SU-DHL-6 (cell line): Measurements from ENCODE around the gene CCSAP.

Experiments used
- H2AFZ ChIP-seq: fragments of 200-600 bp; sonication (generic); 2 replicates; pipeline ENCODE4 v1.6.1; 2014; ENCODE audit warnings: low read depth, mild to moderate bottlenecking, moderate library complexity, mixed read lengths, antibody characterized with exemption, low read length; ENCODE audit not compliant: severe bottlenecking
- H3F3A ChIP-seq: fragments of 200-600 bp; shearing (Covaris generic); 2 replicates; pipeline ENCODE4 v1.6.0; 2016; ENCODE audit warnings: antibody characterized with exemption, mild to moderate bottlenecking; ENCODE audit not compliant: insufficient read depth
- H3K27ac ChIP-seq: fragments of 200-600 bp; sonication (generic); 2 replicates; pipeline ENCODE4 v1.5.1; 2016; ENCODE audit warnings: low read depth, mild to moderate bottlenecking, low read length, moderate library complexity, mixed read lengths
- H3K27me3 ChIP-seq: fragments of 200-600 bp; sonication (generic), shearing (Covaris generic); 2 replicates; pipeline ENCODE4 v1.6.0; 2014; ENCODE audit warnings: mild to moderate bottlenecking, low read length
- H3K36me3 ChIP-seq: fragments of 200-600 bp; sonication (generic); 2 replicates; pipeline ENCODE4 v1.6.1; 2014; ENCODE audit warnings: mild to moderate bottlenecking, low read length, mixed read lengths
- H3K4me2 ChIP-seq: fragments of 300-600, 200-600 bp; shearing (Covaris generic), sonication (generic); 2 replicates; pipeline ENCODE4 v1.6.0; 2014; ENCODE audit warnings: low read length, low read depth, mild to moderate bottlenecking; ENCODE audit not compliant: poor library complexity, severe bottlenecking
- H3K4me3 ChIP-seq: fragments of 200-600 bp; sonication (generic); 2 replicates; pipeline ENCODE4 v1.5.1; 2014; ENCODE audit warnings: antibody characterized with exemption, low read length, mild to moderate bottlenecking, mixed read lengths; ENCODE audit not compliant: insufficient read depth, poor library complexity, severe bottlenecking
- H3K79me2 ChIP-seq: fragments of 200-600 bp; sonication (generic); 2 replicates; pipeline ENCODE4 v1.6.1; 2014; ENCODE audit warnings: mild to moderate bottlenecking, low read length, moderate library complexity; ENCODE audit not compliant: insufficient read depth
- H3K9ac ChIP-seq: fragments of 200-600 bp; sonication (generic); 2 replicates; pipeline ENCODE4 v1.7.0; 2014; ENCODE audit warnings: mild to moderate bottlenecking, low read length
- H3K9me2 ChIP-seq: fragments of 200-600 bp; sonication (generic); replicated peaks from 2 replicates; pipeline ENCODE4 v1.6.1; 2014; ENCODE audit warnings: low read length; ENCODE audit not compliant: insufficient read depth
- H3K9me3 ChIP-seq: fragments of 200-600 bp; sonication (generic); 2 replicates; pipeline ENCODE4 v1.6.1; 2014; ENCODE audit warnings: low read length, mixed read lengths; ENCODE audit not compliant: insufficient read depth
- H4K20me1 ChIP-seq: fragments of 200-600 bp; sonication (generic); 2 replicates; pipeline ENCODE4 v1.6.1; 2014; ENCODE audit warnings: low read depth, mild to moderate bottlenecking, antibody characterized with exemption, low read length, moderate library complexity, mixed read lengths
- EZH2phosphoT487 ChIP-seq: fragments of 200-600 bp; sonication (generic), shearing (Covaris generic); conservative IDR thresholded peaks from 2 replicates; pipeline ENCODE4 v1.6.1; 2018; ENCODE audit warnings: mild to moderate bottlenecking, antibody characterized with exemption, low read length, moderate library complexity, mixed read lengths
- TF ChIP-seq, protein P1 (sequence below): fragments of 200-600 bp; sonication (generic); IDR thresholded peaks from one replicate; pipeline ENCODE4 v1.5.1; 2017; ENCODE audit warnings: antibody characterized with exemption, mild to moderate bottlenecking, low read length, moderate library complexity; ENCODE audit not compliant: insufficient read depth, poor library complexity, severe bottlenecking

Gene CCSAP

DNA sequence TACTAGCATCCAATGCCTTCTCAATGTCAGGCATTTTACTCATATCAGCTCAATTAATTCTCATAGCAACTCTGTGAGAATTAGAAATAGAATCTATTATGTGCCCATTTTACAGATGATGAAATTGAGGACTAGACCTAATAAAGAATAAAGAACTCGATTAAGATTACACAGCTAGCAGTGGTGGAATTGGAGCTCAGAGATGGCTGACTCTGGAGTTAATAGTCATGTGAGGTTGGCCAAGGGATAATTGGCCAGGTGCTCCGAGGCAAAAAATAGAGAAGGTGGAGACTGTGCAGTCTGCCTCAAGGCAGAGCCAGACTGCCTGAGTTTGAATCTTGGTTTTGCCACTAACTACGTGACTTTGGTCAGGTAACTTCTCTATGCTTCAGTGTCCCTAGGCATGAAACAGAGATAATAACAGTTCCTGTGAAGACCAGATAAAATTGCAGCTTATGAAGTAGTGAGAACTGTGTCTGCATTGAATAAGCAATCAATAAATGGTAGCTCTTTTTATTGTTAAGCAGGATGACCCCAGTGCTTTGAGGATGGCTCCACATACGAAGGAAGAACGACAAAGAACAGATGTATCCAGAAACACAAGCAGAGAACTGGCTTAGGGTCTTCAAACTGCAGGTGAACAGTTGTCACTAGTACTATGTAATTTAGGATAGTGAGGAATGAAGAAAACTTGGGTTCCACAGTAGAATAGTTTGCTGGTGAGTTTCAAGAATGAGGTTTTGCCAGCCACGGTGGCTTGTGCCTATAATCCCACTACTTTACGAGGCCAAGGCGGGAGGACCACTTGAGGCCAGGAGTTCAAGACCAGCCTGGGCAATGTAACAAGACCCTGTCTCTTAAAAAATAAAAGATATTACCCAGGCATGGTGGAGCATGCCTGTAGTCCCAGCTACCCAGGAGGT is 6.9 kb upstream of the CCSAP start:
- H4K20me1 ChIP-seq = no peaks in the 10 kb centered on the region

DNA sequence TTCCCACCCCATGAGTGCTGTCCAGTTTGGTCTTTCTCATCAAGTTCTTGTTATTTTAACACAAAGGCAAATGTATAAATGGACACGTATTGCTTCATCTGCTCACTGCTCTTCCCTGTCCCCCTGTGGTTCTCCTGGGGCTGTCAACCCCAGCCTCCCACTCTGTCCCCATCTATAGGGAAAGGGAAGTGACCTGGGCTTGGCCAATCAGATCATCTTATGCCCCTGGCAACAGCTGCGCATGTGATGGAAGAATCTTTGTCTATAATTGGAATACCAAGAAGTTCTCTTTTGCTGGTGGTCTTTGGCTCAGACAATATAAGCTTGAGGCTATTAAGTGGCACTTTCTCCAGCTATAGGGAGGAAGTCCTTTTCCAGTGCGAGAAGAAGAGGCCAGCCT is 4.7 kb upstream of the CCSAP start:
- H3K4me2 ChIP-seq = no peak overlapping the region
- TF ChIP-seq, protein P1, sequence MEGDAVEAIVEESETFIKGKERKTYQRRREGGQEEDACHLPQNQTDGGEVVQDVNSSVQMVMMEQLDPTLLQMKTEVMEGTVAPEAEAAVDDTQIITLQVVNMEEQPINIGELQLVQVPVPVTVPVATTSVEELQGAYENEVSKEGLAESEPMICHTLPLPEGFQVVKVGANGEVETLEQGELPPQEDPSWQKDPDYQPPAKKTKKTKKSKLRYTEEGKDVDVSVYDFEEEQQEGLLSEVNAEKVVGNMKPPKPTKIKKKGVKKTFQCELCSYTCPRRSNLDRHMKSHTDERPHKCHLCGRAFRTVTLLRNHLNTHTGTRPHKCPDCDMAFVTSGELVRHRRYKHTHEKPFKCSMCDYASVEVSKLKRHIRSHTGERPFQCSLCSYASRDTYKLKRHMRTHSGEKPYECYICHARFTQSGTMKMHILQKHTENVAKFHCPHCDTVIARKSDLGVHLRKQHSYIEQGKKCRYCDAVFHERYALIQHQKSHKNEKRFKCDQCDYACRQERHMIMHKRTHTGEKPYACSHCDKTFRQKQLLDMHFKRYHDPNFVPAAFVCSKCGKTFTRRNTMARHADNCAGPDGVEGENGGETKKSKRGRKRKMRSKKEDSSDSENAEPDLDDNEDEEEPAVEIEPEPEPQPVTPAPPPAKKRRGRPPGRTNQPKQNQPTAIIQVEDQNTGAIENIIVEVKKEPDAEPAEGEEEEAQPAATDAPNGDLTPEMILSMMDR = no peak
- no peak for TF ChIP-seq EZH2phosphoT487
- H4K20me1 ChIP-seq = no peaks in the 10 kb centered on the region

More for the DNA sequence above, 6.9 kb upstream of the CCSAP start:
- no peaks in the 10 kb centered on the region for H3K79me2 ChIP-seq
- no peak overlapping the region for H3K27ac ChIP-seq
- no peak overlapping the region for H3K4me2 ChIP-seq
- 0 out of 2 replicates have a peak, but pooled peaks cover 5% of the 10 kb centered on the region for H3K27me3 ChIP-seq
- TF ChIP-seq EZH2phosphoT487 = no peak
- TF ChIP-seq, protein P1 = no peak
- H3K9ac ChIP-seq = no peak overlapping the region
- peaks cover 7% of the 10 kb centered on the region; the same call in 1 of the 2 replicates for H3K9me3 ChIP-seq
- H3K9me2 ChIP-seq = no peaks in the 10 kb centered on the region
- no peak overlapping the region for H2AFZ ChIP-seq
- H3K36me3 ChIP-seq = no peaks in the 10 kb centered on the region
- H3K4me3 ChIP-seq = no peak overlapping the region
- H3F3A ChIP-seq = no peaks in the 10 kb centered on the region

DNA sequence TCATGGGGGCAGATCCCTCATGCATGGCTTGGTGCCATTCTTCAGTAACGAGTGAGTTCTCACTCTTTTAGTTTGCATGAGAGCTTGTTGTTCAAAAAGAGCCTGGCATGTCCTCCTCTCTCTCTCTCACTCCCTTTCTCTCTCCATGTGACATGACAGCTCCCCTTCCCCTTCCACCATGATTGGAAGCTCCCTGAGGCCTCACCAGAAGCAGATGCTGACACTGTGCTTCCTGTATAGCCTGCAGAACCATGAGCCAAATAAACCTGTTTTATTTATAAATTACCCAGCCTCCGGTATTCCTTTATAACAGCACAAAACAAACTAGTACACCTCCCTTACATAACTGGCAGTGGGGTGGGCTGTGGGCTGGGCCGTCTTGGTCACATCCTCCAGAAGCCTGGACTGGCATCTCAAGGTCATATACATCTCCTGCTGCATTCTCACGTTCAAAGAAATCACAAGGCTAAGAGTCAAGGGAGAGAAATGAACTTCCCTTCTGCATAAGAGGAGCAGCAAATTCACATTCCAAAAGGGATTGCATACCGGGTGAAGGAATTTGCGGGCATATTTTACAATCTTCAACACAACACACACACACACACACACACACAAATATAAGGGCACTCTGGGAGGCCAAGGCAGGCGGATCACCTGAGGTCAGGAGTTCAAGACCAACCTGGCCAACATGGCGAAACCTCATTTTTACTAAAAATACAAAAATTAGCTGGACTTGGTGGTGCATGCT is 2.3 kb upstream of the CCSAP start:
- H4K20me1 ChIP-seq = 0 out of 2 replicates have a peak, but pooled peaks cover 3% of the 10 kb centered on the region
- H3K79me2 ChIP-seq = no peaks in the 10 kb centered on the region
- no peaks in the 10 kb centered on the region for H3K9me3 ChIP-seq
- no peak overlapping the region for H3K27ac ChIP-seq
- no peak overlapping the region for H3K4me2 ChIP-seq
- H3K9me2 ChIP-seq = no peaks in the 10 kb centered on the region
- no peak overlapping the region for H2AFZ ChIP-seq
- no peak overlapping the region for H3K9ac ChIP-seq
- H3F3A ChIP-seq = peaks cover 5% of the 10 kb centered on the region; the same call in 1 of the 2 replicates
- no peaks in the 10 kb centered on the region for H3K27me3 ChIP-seq
- H3K4me3 ChIP-seq = no peak overlapping the region
- no peak for TF ChIP-seq EZH2phosphoT487
- TF ChIP-seq, protein P1 = no peak
- H3K36me3 ChIP-seq = no peaks in the 10 kb centered on the region

More for the DNA sequence above, 4.7 kb upstream of the CCSAP start:
- Histone ChIP-seq H3K4me3 (no peak overlapping the region), H2AFZ (no peak overlapping the region), H3K9me3 (no peaks in the 10 kb centered on the region), H3K79me2 (no peaks in the 10 kb centered on the region), H3K9ac (no peak overlapping the region), H3K27me3 (no peaks in the 10 kb centered on the region), H3K36me3 (no peaks in the 10 kb centered on the region), H3F3A (peaks cover 5% of the 10 kb centered on the region; the same call in 1 of the 2 replicates), H3K27ac (no peak overlapping the region), H3K9me2 (no peaks in the 10 kb centered on the region)
